Medulla oblongata (tissue), 1 donor: ENCODE results near the gene PAK6.
A peak's percentile ranks its signal among the peaks of the same experiment; 100 is the strongest.

Experiments
- DNase-seq: peaks from one replicate; pipeline ENCODE4 v3.0.0-alpha.2; 2015; ENCODE audit errors: extremely low spot score

The PAK6 gene

DNA sequence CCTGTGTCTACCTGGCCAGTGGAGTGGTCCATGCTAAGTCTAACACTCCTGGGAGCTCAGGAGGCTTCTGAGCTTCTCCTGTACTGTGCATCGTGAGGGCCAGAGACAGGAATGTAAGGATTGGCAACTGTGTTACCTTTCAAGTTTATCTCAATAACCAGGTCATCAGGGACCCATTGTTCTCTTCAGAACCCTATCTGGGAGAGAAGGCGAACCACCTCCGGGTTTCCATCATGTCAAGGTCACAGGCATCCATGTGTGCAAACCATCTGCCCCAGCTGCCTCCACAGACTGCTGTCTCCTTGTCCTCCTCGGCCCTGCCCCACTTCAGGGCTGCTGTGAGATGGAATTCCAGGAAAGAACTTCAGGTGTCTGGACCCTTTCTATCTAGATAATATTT is 38.1 kb downstream of the PAK6 start:
- DNase-seq, result no peak

DNA sequence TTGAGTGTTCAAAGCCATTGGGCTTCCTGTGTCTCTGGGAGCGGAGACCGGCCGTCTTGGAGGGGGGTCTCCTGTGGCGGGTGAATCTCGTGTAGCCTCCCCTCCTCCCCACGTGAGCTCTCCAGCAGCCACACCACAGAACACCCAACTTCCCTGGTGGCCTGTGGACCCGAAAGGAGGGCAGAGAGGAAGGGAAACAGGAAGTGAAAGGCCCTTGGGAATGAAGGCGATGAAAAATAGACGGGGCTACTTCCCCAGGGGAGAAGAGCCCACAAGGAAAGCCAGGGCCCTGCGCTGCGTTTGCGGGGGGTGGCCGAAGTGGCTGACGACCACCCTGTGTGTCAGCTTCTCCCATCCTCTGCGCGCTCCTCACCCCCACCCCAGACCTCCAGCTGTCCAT is 38.6 kb downstream of the PAK6 start:
- peak; percentile 68 for DNase-seq

DNA sequence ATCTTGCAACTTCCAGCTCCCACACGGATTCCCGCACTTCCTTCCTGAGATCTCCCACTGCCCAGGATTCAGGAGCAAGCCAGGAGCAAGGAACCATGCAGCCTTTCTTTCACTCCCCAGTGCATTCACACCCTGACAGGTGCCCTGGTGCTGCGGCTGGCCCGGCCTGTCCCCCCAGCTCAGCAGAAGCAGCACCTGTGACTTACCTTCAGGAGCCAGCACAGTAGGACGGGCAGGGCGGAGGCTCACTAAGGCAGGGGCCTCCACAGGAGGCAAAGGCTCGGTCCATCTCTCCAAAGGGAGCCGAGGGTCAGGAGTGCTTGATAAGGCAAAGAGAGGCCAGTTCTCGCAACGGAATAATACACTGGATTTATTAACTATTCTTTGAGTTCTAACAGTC is 39.2 kb downstream of the PAK6 start:
- DNase-seq, result no peak

DNA sequence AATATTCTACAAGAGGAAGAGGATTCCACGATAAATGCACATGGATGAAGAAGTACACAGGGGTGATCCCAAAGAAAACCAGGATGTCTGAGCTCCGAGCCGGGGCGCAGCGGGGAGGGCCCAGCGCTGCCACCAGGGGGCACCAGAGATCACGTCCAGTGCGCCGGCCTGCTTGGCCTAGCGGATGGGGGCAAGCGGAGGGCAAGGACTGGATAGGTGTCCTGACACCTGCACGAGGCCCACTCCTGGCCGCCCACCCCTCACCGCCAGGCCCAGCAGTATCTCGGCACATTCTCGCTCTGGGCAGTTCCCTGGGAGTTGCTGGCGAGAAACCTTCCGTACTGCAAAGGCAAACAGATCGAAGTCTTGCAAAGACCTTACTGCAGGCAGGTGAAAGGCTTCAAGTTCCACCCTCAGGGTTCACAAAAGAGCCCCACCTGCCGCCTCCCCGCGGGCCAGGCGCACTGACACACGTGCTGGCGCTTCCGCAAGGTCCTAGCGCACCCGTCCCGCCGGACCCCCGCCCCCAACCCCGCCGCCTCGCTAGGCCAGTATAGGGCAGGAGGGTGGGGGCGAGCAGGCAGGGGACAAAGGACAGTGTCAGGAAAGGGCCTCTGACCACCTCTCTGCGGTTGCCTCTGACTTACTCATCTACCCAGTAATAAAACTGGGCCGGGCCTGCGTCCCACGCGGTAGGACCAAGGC is 40.7 kb downstream of the PAK6 start:
- DNase-seq, result peak; percentile 63

DNA sequence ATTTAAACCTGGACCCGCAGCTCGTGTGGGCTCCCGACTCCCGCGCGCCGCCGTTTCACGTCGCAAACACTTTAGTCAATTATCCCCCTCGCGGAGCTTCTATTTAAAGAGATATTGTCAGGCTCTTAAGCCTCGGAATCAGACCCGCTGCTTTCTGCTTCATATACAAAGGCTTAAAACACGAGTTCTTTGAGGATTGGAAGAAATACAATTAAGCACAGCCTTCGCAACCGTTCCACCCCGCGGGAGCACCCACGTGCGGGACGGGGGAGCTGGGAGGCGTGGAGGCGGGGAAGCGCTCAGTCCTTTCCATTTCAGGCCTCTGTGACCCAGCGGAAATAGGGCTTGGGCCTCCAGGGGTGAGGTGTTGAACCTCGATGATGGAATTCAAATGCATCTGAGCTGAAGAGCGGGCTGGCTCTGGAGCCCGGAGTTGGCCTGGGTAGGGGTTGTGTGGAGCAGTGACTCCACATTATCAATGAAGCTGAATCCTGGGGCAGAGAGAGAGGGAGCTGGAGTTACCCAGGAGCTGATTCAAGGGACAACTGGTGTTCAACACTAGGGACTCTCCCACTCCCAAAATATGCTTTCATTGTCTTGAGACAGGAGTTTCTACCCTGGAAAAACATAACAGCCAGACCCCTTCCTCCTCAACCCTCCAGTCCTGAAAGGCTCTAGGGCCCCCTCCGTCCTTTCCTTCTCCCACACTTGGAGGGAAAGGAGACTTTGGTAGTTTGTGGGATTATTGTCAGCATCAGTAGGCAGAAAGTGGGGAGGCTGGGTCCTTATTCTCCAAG is 41.6 kb downstream of the PAK6 start:
- DNase-seq, result no peak

DNA sequence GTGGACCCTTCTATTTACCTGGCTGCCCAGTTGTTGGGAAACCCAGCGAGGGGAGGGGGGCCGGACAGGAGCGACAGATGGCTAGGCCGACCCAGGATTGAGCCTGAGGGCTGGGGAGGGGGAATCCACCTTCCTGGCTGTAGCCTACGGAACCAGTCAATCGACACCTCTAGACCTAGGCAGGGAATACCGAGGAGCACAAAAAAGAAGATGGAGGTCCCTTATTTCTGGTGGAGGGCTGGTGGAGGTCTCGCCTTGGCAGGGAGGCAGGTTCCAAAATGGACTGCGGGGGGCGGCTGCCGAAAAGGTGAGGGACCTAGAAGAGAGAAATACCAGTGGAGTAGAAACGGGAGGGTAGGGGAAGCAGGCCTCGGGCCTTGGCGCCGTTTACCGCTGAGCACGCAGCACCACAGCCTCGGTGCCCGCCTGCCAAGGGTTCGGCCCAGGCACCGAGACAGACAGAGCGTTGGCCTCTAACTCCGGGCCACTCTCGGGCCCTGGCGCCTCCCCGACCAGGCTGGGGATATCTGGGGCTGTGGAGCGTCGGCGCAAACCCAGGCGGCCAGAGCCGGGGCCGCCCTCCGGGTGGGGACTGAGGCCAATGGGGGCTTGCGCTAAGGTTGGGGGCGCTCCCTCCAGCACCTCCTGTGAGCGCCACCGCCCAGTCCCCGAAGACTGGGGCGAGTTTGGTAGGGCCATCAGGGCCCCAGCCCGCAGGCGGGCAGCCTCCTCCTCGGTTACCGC is 42.4 kb downstream of the PAK6 start:
- no peak for DNase-seq

DNA sequence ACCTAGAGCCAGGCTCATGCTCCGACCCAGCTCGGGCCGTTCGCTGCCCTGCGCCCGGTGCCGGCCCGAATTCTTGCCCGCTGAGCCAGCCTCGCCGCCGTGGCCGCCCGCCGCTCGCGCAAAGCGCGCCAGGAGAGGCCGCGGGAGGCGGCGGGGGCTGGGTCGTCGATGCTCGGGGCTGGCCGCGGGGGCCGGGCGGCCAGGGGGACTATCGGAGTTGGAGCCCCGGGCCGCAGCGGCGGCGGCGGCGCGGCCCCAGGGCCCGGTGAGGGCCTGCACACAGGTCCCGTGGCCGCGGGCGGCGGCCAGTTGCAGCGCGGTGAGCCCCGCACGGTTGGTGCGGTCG is 42.9 kb downstream of the PAK6 start:
- no peak for DNase-seq

DNA sequence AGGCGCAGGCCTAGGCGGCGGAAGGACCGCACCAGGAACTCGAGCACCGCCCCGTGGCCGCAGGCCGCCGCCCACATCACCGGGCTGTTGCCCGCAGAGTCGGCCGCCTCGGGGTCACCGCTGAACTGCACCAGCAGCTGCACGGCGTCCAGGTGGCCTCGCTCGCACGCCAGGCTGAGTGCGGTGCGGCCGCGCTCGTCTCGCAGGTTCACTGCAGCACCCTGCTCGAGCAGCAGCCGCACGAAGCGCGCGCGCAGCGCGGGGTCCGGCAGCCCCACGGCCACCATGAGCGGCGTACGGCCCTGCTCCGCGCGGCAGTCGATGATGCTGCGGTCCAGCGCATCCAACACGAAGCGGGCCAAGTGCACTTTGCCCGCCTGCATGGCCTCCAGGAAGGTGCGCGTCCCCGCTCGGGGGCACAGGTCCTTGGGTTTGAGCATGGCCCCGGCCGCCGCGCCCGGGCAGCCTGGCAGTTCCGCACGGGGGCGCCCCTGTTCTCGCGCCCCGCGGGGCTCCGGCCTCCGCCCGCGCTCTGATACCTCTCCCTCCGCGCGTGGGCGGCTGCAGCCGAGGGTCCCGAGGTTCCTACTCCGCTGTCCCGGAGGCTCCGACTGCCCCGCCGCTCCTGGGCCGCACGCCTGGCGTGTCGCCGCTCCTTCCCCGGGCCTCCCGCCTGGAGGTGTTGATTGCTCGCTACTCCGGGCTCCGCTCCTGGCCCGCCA is 43.4 kb downstream of the PAK6 start:
- no peak for DNase-seq

DNA sequence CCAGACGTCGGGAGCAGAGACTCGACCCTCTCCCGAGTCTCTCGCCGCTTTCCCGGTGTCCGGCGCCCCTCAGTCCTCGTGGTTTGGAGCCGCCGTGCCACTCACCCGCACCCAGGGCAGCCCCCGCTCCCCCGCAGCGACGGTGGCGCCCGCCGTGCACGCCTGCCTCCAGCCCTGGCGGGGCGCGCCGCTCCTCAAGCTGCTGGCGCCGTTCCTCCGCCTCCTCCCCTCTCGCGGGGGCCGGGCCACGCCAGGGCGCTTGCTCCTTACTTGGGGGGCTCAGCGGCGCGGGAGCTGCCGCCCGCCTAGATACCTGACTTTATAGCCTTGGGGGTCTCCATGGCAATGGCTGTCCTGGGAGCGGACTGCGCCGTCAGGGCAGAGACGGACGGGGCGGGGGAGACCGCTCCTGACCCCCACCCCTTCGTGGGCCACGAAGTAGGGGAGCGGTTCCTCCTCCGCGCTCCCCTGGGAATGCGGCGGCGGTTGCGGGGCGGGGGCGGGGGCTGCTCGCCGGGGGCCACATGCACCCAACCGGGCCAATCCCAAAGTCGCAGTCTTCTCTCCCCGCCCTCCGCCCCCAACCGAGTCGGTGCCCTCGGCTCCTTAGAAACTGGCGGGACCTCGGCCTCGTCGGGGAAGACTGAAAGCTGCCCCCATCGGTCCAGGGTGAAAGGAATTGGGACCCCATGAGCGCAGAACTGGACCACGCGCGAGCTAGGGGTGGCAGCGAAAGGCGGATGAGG is 44.2 kb downstream of the PAK6 start, which contains the start of gene ANKRD63:
ANKRD63 (minus strand) TSS at position 196 of the 746 bp plus-strand sequence. CDS start 478 bp downstream, outside the sequence.
- no peak for DNase-seq

DNA sequence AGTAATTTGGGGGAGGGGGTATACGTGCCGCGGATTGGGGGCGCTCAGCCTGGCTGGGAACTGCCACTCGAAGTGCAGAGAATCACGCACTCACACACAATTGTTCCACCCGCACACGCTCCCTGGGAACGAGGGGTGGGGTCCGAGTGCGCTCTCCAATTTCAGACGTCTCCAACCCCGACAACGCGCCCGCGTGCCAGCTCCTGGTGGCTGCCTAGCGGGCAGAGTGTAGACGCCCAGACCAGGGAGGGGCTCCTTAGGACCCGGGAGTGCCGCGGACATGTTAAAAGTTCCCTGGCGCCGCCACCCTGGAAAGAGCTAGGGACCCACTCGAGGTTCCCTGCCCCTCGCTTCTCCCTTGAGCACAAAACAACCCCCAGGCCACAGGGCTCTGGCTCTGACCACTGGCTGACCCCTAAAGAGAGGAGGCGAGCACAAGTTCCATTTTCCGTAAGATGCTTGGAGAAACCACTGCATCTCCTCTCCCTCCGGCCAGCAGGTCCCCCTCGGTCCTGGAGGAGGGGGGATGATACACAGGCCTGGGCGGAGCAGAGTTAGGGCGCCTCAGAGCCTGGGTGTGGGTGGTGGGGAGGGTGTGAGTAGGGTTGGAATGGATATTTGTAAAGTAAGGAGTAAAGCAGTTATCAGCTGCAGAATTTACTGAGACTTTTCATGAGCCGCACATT is 44.9 kb downstream of the PAK6 start:
- no peak for DNase-seq

DNA sequence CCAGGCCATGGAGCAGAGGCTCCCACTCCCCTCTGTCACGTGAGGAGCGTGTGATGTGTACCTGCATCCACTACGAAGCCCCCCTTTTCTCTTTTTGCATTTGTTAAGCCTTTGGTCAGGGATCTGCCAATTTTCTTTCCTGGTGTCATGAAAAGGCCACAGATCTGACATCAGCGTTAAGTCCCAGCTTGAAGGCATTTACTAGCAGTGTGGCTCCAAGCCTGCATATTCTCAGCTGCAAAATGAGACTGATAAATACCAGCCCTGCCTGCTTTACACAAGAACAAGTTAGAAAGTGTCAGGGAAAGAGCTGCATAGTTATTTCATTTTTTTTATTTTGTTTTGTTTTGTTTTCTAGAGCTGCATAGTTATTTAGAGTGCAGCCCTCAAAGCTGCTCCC is 46.3 kb downstream of the PAK6 start:
- DNase-seq, result no peak

DNA sequence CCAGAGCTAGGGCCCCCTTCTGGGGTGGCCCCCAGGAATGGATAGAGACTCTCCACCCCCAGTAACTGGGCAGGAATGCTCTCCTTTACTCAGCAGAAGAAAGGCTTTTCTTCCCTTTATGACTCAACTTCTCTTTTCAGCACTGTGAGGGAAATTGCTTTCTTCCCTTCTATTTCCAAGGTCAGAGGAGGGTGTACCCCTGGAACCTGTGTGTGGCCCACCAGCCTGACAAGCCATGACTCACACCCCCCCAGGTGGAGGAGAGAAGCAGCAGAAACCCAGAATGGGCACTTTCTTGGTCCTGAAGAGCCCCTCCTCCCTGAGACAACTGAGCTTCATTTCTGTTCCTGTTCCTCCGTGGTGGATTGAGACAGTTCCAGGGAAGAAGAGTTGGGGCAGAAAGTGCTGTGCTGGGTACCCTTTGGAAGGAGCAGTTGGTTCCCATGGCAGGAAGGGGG is 46.7 kb downstream of the PAK6 start:
- DNase-seq, result no peak

DNA sequence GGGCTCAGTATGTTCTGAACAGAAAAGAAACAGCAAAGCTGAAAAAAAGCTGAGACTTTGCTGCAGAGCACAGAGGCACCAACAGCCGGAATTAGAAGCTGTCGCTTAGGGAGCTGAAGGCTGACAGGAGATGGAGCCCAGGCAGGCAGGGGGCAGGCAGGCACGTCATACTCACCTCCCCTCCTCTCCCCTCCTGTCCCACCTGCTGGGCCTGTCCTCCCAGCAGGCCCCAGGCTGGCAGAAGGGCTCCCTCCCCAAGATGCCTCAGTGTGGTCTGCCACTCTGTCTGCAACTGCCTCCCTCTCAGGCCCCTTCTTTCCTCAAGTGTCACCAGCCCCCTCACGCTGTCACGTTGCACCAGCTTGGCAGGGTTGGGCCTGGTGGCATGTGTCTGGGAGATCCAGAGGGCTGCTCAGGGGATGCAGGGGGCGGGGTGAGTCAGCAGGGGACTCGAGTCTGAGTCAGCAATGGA is 47.2 kb downstream of the PAK6 start:
- DNase-seq, result no peak

DNA sequence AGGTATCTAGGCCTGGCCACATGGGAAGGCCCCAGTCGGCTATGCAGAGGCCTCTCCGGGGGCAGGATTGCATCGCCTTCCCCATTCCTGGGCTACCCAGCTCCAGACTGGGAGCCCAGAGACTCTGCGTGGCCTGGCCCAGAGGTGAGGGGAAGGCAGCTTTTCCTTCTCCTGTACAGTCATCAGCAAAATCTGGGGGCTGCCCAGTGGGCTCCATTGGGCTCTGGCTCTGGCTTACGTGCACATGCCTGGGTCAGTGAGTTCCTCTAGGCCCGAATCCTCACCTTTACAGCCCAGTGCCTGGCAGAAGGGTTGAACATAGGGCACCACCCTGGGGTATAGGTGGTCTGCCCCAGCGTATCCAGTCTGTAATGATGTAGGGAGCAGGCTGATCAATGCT is 47.9 kb downstream of the PAK6 start:
- no peak for DNase-seq

DNA sequence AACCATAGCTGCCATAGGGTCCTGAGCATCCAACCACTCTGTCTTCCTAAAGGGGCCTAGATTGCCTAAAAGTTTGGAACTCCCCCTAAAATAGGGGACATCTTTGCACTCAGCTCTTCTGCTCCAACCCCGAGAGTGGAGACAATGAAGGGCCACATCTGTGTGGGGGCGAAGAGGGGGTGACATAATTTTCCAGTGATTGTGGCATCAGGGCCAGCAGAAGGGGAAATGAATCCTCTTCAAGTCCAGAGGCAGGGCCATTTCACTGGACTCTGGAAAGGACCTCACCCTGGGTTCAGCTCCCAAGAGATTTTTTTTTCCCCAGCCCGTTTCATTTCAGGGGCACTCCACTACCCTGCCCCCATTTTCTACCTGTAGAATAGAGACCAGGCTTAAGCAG is 48.6 kb downstream of the PAK6 start:
- no peak for DNase-seq

DNA sequence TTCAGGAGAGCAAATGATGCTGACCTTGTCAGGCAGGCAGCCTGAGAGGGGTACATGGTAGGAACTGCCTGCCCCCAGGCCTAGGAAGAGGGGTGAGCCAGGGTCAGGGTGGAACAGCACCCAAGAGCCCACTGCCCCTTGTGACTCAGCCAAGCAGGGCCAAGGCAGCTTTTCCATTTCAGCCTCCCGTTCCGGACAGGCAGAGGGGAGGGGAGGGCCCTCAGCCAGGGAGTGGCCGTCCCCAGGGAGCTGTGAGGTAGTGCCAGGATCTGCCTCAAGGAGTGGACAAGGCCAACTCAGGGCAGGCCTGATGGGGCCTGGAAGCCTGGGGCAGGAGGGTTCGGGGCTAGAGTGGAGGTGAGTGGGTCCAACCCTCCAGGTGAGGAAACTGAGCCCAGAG is 49.1 kb downstream of the PAK6 start:
- no peak for DNase-seq

DNA sequence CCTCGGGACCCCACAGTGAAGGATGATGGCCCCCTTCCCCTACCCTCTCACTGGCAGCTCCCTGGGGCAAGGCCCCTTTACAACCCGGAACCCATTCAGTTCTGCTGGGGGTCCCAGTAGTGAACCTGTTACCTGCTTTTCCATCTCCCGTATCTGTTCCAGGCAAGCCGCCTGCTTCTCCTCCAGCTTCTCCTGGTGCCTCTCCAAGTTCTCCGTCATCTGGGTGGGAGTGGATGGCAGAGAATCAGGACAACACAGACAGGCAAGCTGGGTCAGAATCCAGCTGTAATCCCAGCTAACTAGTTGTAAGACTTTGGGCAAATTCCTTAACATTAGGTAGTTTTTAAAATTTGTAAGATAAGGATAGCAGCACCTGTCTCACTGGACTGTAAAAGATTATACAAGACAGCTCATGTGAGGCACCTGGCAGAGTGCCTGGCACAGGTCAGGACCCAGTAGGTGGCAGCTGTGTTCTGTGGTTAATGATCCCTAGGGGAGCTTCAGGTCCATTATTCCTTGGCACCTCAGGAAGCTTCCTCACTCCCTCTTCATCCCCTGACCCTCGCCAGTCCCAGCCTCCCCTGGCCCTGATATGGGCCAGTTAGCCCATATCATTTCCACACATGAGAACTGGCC is 50.4 kb downstream of the PAK6 start:
- DNase-seq, result no peak

DNA sequence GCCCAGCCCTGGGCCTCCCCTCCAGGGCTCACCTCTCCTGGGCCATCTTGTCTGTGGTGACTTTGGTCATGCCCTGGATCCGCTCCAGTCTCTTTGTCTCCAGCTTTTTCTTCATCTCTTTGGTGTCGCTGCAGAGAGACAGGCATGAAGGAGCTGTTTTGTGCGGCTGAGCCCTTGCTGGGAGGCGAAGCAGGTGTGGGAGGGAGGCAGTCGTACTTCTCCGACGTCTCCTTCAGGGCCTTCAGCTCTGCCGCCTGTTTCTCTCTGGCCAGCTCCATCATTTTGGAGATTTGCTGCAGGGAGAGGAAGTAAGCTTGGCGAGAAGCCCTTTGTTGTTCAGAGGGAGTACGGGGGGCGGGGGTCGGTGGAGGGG is 51.7 kb downstream of the PAK6 start:
- DNase-seq, result no peak

DNA sequence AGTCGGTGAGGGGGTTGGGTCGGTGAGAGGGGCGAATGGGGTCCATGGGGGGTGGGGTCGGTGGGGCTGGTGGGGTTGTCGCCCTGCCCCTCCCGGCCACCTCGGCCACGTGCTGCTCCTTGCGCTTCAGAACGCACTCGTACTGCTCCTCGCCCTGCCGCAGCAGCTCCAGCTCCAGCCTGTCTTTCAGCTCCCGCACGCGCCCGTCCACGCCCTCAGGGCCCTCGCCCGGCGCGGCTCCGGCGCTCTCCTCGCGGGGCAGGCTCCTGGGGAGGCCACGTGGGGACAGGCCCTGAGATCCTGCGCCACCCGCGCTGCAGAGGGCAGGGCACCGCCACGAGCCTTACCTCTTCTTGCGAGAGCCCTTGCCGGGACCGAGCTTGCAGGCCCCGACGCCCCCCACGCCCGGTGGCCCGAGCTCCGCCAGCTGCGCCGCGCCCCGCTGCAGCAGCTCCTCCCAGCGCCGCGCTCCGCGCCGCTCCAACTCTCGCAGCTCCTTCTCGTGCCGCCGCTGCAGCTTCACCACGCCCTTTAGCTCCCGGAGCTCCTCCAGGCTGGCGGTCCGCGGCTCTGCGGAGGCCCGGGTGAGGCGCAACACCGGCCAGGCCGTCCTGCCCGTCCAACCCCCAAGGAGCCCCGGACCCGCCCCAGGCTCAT is 52.2 kb downstream of the PAK6 start:
- DNase-seq, result no peak

DNA sequence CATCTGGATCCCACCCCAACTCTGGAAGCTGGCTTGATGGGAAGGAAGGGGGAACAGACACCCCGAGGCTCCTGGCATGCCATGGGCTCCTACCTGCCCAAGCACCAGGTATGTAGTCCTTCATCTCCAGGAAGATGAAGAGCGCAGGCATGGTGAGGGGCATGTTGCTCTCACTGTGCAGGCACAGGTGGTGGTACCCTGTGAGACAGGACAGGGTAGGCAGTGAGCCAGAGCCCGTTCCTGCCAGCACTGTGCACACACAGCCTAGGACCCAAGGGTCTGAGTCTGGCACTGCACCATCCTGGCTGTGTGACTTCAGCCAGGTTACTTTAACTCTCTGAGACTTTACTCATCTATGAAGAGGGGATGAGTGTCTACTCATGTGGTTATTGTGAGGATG is 53.4 kb downstream of the PAK6 start:
- no peak for DNase-seq
